Measurements from ENCODE around the gene SIL1. TPM values are rescaled to one million over a fixed set of nuclear protein-coding genes. Genes with fewer than 3 reads are reported as not detected.

Gene SIL1
- total and polyA plus RNA-seq, 2 donors (not counting 3 experiments of a cell fraction or from before 2014, with no cell fraction given): 47.6 to 67.2 TPM

- TF ChIP-seq EZH2 (IDR thresholded peaks at IDR 0.05; ENCODE audit: borderline replicate concordance, low read depth, low read length, severe bottlenecking) (no peak), MYC (IDR thresholded peaks at IDR 0.05; ENCODE audit: low read depth, low read length) (no peak), POLR2A (IDR thresholded peaks at IDR 0.05; ENCODE audit: low read depth, low read length) (no peak), POLR2AphosphoS5 (IDR thresholded peaks at IDR 0.05; ENCODE audit: insufficient read depth, low read depth, low read length) (no peak), FOS (IDR thresholded peaks at IDR 0.05; ENCODE audit: borderline replicate concordance, insufficient read depth, low read length) (no peak), GATA2 (IDR thresholded peaks at IDR 0.05; ENCODE audit: insufficient read depth, insufficient read length, low read depth, low read length) (no peak), JUN (IDR thresholded peaks at IDR 0.05; ENCODE audit: borderline replicate concordance, insufficient read depth, insufficient read length, low read depth) (no peak)
- TF ChIP-seq, protein P1, sequence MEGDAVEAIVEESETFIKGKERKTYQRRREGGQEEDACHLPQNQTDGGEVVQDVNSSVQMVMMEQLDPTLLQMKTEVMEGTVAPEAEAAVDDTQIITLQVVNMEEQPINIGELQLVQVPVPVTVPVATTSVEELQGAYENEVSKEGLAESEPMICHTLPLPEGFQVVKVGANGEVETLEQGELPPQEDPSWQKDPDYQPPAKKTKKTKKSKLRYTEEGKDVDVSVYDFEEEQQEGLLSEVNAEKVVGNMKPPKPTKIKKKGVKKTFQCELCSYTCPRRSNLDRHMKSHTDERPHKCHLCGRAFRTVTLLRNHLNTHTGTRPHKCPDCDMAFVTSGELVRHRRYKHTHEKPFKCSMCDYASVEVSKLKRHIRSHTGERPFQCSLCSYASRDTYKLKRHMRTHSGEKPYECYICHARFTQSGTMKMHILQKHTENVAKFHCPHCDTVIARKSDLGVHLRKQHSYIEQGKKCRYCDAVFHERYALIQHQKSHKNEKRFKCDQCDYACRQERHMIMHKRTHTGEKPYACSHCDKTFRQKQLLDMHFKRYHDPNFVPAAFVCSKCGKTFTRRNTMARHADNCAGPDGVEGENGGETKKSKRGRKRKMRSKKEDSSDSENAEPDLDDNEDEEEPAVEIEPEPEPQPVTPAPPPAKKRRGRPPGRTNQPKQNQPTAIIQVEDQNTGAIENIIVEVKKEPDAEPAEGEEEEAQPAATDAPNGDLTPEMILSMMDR (IDR thresholded peaks at IDR 0.05; ENCODE audit: extremely low read depth in 1 of 2, insufficient read depth in 1 of 2, low read depth in 1 of 2, low read length in 2 of 2): no peak
- TF ChIP-seq, protein P2, sequence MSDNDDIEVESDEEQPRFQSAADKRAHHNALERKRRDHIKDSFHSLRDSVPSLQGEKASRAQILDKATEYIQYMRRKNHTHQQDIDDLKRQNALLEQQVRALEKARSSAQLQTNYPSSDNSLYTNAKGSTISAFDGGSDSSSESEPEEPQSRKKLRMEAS (IDR thresholded peaks at IDR 0.05; ENCODE audit: insufficient read depth, insufficient read length): no peak
- Histone ChIP-seq H3K9ac (replicated peaks; ENCODE audit: extremely low read depth, insufficient read depth, low read length) (no peak overlapping the region), H3K27me3 (ENCODE audit: control insufficient read depth in 2 of 2, insufficient read depth in 2 of 2, low read length in 2 of 2) (peaks cover 2 to 11% of the 10 kb centered on the region in 2 experiments), H3K9me1 (replicated peaks; ENCODE audit: control insufficient read depth, extremely low read depth, insufficient read depth, low read length) (no peaks in the 10 kb centered on the region), H3K4me2 (ENCODE audit: insufficient read depth, low read length) (no peak overlapping the region), H3K9me3 (replicated peaks; ENCODE audit: control insufficient read depth, insufficient read depth, low read length) (no peaks in the 10 kb centered on the region), H3K36me3 (ENCODE audit: control insufficient read depth in 2 of 2, extremely low read depth in 1 of 2, insufficient read depth in 2 of 2, low read length in 2 of 2) (no peaks in the 10 kb centered on the region), H3K4me3 (replicated peaks in 1 of 3; ENCODE audit: insufficient read depth in 1 of 3, low read depth in 1 of 3, low read length in 3 of 3) (no peak overlapping the region), H4K20me1 (replicated peaks; ENCODE audit: control insufficient read depth, extremely low read depth, insufficient read depth, low read length) (no peaks in the 10 kb centered on the region), H3K79me2 (ENCODE audit: control insufficient read depth, insufficient read depth, low read length) (no peaks in the 10 kb centered on the region), H3K27ac (ENCODE audit: insufficient read depth, low read depth, low read length) (no peak overlapping the region), H3K4me1 (ENCODE audit: control insufficient read depth, extremely low read depth, insufficient read depth, low read length) (no peaks in the 10 kb centered on the region), H2AFZ (ENCODE audit: low read depth, low read length) (no peak overlapping the region)
- BruUV-seq (replicated peaks): no TSS peak
- FAIRE-seq: no peak
- POLR2A ChIA-PET: no interaction called here
- intact Hi-C loops (cut with micrococcal nuclease): no loop called here
- CTCF ChIA-PET: interaction anchor here (1.0 kb wide), 1 partner anchor 12 kb away, joined by 4 read pairs; no protein-coding TSS in a partner anchor
- no peak for DNase-seq (ENCODE audit: low read depth, low spot score)
- dilution Hi-C loops (cut with MboI; ENCODE audit: extremely low pct_ligation_motif_present, low sequenced_read_pairs): no loop called here
Observed at GRCh38 chr5:139226131-139226530, 28.0 kb upstream of the SIL1 start.
